ENCODE measurements around the gene WIPI1. TPM values are rescaled to one million over a fixed set of nuclear protein-coding genes. Genes with fewer than 3 reads are reported as not detected.
"Not testable (repeated sequence)": the region's sequence is repeated elsewhere in the genome, so short reads cannot be mapped to it uniquely, and the experiment has no call there.

The WIPI1 gene
- total RNA-seq, 1 donor from 2014 or later = 29.5 TPM

GRCh38 chr17:68495081-68495480 is 37.8 kb upstream of the WIPI1 start:
- no peak for DNase-seq (ENCODE audit: low spot score)
- Mint-ChIP-seq H3K4me3 (no peak overlapping the region), H3K4me1 (peaks cover 5% of the 10 kb centered on the region)

GRCh38 chr17:68492394-68493054 is 35.2 kb upstream of the WIPI1 start:
- not testable (repeated sequence) for H3K4me1 ChIP-seq; H3K79me2 ChIP-seq (ENCODE audit: low read depth); H4K20me1 ChIP-seq (ENCODE audit: low read depth); H3K4me1 Mint-ChIP-seq; H2AFZ ChIP-seq (replicated peaks); H3K9me3 Mint-ChIP-seq; H3K27ac ChIP-seq; H3K36me3 Mint-ChIP-seq; H3K9ac ChIP-seq; DNase-seq (ENCODE audit: low spot score); H3K4me2 ChIP-seq; H3K4me3 ChIP-seq; H3K9me3 ChIP-seq (ENCODE audit: low read depth); H3K36me3 ChIP-seq; H3K4me3 Mint-ChIP-seq; H3K27me3 ChIP-seq; H3F3A ChIP-seq (ENCODE audit: low read depth)
- H3K27me3 Mint-ChIP-seq (ENCODE audit: insufficient read depth, low read depth) = peaks cover 10% of the 10 kb centered on the region
- peak overlapping the region; percentile 58 for H3K27ac Mint-ChIP-seq

More at GRCh38 chr17:68495081-68495480, 37.8 kb upstream of the WIPI1 start:
- H4K20me1 ChIP-seq (ENCODE audit: low read depth) = no peaks in the 10 kb centered on the region
- H3K4me1 ChIP-seq = no peaks in the 10 kb centered on the region
- H3F3A ChIP-seq (ENCODE audit: low read depth) = no peaks in the 10 kb centered on the region
- peaks cover 6% of the 10 kb centered on the region for H3K9me3 Mint-ChIP-seq
- H3K4me3 ChIP-seq = no peak overlapping the region
- H3K36me3 ChIP-seq = no peaks in the 10 kb centered on the region
- H2AFZ ChIP-seq (replicated peaks) = no peak overlapping the region
- no peak overlapping the region for H3K4me2 ChIP-seq
- H3K27ac ChIP-seq = no peak overlapping the region
- H3K27me3 ChIP-seq = no peaks in the 10 kb centered on the region
- H3K9me3 ChIP-seq (ENCODE audit: low read depth) = no peaks in the 10 kb centered on the region
- no peak overlapping the region for H3K9ac ChIP-seq
- no peaks in the 10 kb centered on the region for H3K36me3 Mint-ChIP-seq
- no peak for TF ChIP-seq EZH2 (IDR thresholded peaks at IDR 0.05)
- no peak for TF ChIP-seq CTCF (IDR thresholded peaks at IDR 0.05)
- TF ChIP-seq EZH2phosphoT487 (IDR thresholded peaks at IDR 0.05) = no peak
- H3K27me3 Mint-ChIP-seq (ENCODE audit: insufficient read depth, low read depth) = peaks cover 18% of the 10 kb centered on the region
- H3K79me2 ChIP-seq (ENCODE audit: low read depth) = no peaks in the 10 kb centered on the region
- no peak overlapping the region for H3K27ac Mint-ChIP-seq

GRCh38 chr17:68491381-68492231 is 34.3 kb upstream of the WIPI1 start:
- Mint-ChIP-seq H3K4me3 (no peak overlapping the region), H3K27me3 (ENCODE audit: insufficient read depth, low read depth) (peaks cover 9% of the 10 kb centered on the region), H3K9me3 (peaks cover 6% of the 10 kb centered on the region), H3K36me3 (no peaks in the 10 kb centered on the region), H3K27ac (no peak overlapping the region), H3K4me1 (peaks cover 5% of the 10 kb centered on the region)
- H2AFZ ChIP-seq (replicated peaks) = no peak overlapping the region
- TF ChIP-seq EZH2phosphoT487 (IDR thresholded peaks at IDR 0.05) (no peak), EZH2 (IDR thresholded peaks at IDR 0.05) (no peak), CTCF (IDR thresholded peaks at IDR 0.05) (no peak)
- no peaks in the 10 kb centered on the region for H3F3A ChIP-seq (ENCODE audit: low read depth)
- no peak for DNase-seq (ENCODE audit: low spot score)
- no peaks in the 10 kb centered on the region for H3K79me2 ChIP-seq (ENCODE audit: low read depth)
- H3K27me3 ChIP-seq = no peaks in the 10 kb centered on the region
- no peak overlapping the region for H3K9ac ChIP-seq
- no peaks in the 10 kb centered on the region for H4K20me1 ChIP-seq (ENCODE audit: low read depth)
- no peak overlapping the region for H3K4me3 ChIP-seq
- no peaks in the 10 kb centered on the region for H3K9me3 ChIP-seq (ENCODE audit: low read depth)
- H3K4me2 ChIP-seq = no peak overlapping the region
- H3K27ac ChIP-seq = no peak overlapping the region
- H3K36me3 ChIP-seq = no peaks in the 10 kb centered on the region
- H3K4me1 ChIP-seq = no peaks in the 10 kb centered on the region

GRCh38 chr17:68489919-68490318 is 32.6 kb upstream of the WIPI1 start:
- H3K27ac Mint-ChIP-seq = no peak overlapping the region
- peaks cover 3% of the 10 kb centered on the region for H3K27me3 Mint-ChIP-seq (ENCODE audit: insufficient read depth, low read depth)

More at GRCh38 chr17:68489919-68490318, 32.6 kb upstream of the WIPI1 start:
- H3K9me3 ChIP-seq (ENCODE audit: low read depth) = no peaks in the 10 kb centered on the region
- H3K27ac ChIP-seq = no peak overlapping the region
- no peaks in the 10 kb centered on the region for H3K4me1 ChIP-seq
- H3F3A ChIP-seq (ENCODE audit: low read depth) = no peaks in the 10 kb centered on the region
- H3K36me3 ChIP-seq = no peaks in the 10 kb centered on the region
- H3K4me2 ChIP-seq = no peak overlapping the region
- TF ChIP-seq EZH2phosphoT487 (IDR thresholded peaks at IDR 0.05) (no peak), CTCF (IDR thresholded peaks at IDR 0.05) (no peak), EZH2 (IDR thresholded peaks at IDR 0.05) (no peak)
- no peaks in the 10 kb centered on the region for H3K79me2 ChIP-seq (ENCODE audit: low read depth)
- no peak overlapping the region for H3K4me3 ChIP-seq
- H3K27me3 ChIP-seq = no peaks in the 10 kb centered on the region
- Mint-ChIP-seq H3K4me1 (peaks cover 3% of the 10 kb centered on the region), H3K9me3 (no peaks in the 10 kb centered on the region), H3K4me3 (no peak overlapping the region), H3K36me3 (no peaks in the 10 kb centered on the region)
- H3K9ac ChIP-seq = no peak overlapping the region
- no peak overlapping the region for H2AFZ ChIP-seq (replicated peaks)
- DNase-seq (ENCODE audit: low spot score) = no peak
- H4K20me1 ChIP-seq (ENCODE audit: low read depth) = no peaks in the 10 kb centered on the region
